K562 (cell line): ENCODE measurements around the gene FRK. TPM values are rescaled to one million over a fixed set of nuclear protein-coding genes. Genes with fewer than 3 reads are reported as not detected.

Source experiments
- HMGXB4 ChIP-seq: sonication (generic); formaldehyde crosslinking; IDR thresholded peaks from 2 replicates; pipeline ENCODE4 v1.8.1; 2023; ENCODE audit warnings: mild to moderate bottlenecking, missing genetic modification reagents
- MLLT1 ChIP-seq, 2 experiments: fragments of 450-650 bp; IDR thresholded peaks; 2 replicates each; pipeline ENCODE4 v1.6.1; 2016
- POLR2A ChIP-seq: fragments of 450-650 bp; conservative IDR thresholded peaks from 2 replicates; pipeline ENCODE4 v1.6.1; 2016
- TBP ChIP-seq: optimal IDR thresholded peaks from 2 replicates; pipeline ENCODE3; 2011; ENCODE audit warnings: low read depth, low read length, improper control_type of control experiment
- ZBTB11 ChIP-seq, 3 experiments: fragments of 200-800 bp in 1 of 3; fragments of 250-450 bp in 1 of 3; fragments of 450-650 bp in 1 of 3; sonication (Bioruptor Pico) in 1 of 3; sonication (Bioruptor generic) in 1 of 3; formaldehyde crosslinking in 1 of 3; IDR thresholded peaks; 2 replicates each; pipeline versions ENCODE4 v1.6.1 to v1.8.0; 2016 to 2022; ENCODE audit warnings: mild to moderate bottlenecking in 2 of 3, missing genetic modification characterization in 2 of 3, missing compliant biosample characterization in 1 of 3, moderate library complexity in 1 of 3
- polyA plus RNA-seq, 8 experiments: library from polyadenylated mRNA; depleted of rRNA in 4 of 8; stranded (reverse) in 5 of 8; unstranded in 3 of 8; fragments of >200 nt; fragmentation: Nextera tagmentation in 2 of 8; fragmentation: Illumina TruSeq in 1 of 8; extraction: Ambion mirVana in 2 of 8; extraction: Trizol in 1 of 8; gene quantifications; 2 replicates each; pipeline versions ENCODE4 v1.2.1 to v1.2.3, GENCODE V29; 2011 to 2014; ENCODE audit warnings: inconsistent platforms in 1 of 8, missing spikeins in 1 of 8
- total RNA-seq, 7 experiments: library from RNA; depleted of rRNA in 6 of 7; stranded (reverse); fragments of >200 nt in 6 of 7; fragmentation: Illumina TruSeq in 2 of 7; extraction: Trizol in 2 of 7; gene quantifications; 2 replicates each; pipeline versions ENCODE4 v1.2.1 to v1.2.3, GENCODE V29; 2011 to 2021; ENCODE audit warnings: low replicate concordance in 1 of 7

FRK gene
- total and polyA plus RNA-seq, 9 of the 15 experiments (the other 6 are each of a cell fraction or from before 2014, with no cell fraction given) = 0.01 to 0.29 (median 0.09) TPM

GRCh38 chr6:115958958-115959357 lies 101.7 kb downstream of the FRK start (continued):
- TF ChIP-seq ZBTB11 (CRISPR knock-in tag; IDR thresholded peaks at IDR 0.05) = no peak
- TF ChIP-seq HMGXB4 (CRISPR knock-in tag) = no peak
- TF ChIP-seq MLLT1 (IDR thresholded peaks at IDR 0.05) = no peak
- TF ChIP-seq TBP = no peak
- TF ChIP-seq POLR2A = no peak
